Liver (tissue), 9 donors: ENCODE data around the gene DCK. TPM values are rescaled to one million over a fixed set of nuclear protein-coding genes. Genes with fewer than 3 reads are reported as not detected.

Experiments used
- DNase-seq: peaks from one replicate; pipeline ENCODE4 v3.0.0-alpha.2; 2017; ENCODE audit warnings: low spot score
- H3K27ac ChIP-seq, 2 donors: one replicate each; pipeline ENCODE4 v1.7.0; 2013; ENCODE audit warnings: inconsistent platforms in 2 of 2, low read length in 2 of 2, control low read depth in 1 of 2, low read depth in 1 of 2, mild to moderate bottlenecking in 1 of 2
- H3K27me3 ChIP-seq, 4 donors: one replicate each; pipeline versions ENCODE4 v1.6.1 to v1.7.0; 2013; ENCODE audit warnings: low read length in 3 of 4, inconsistent platforms in 1 of 4, mild to moderate bottlenecking in 1 of 4, moderate library complexity in 1 of 4; ENCODE audit not compliant: control insufficient read depth in 4 of 4, insufficient read depth in 4 of 4
- H3K36me3 ChIP-seq, 4 donors: one replicate each; pipeline versions ENCODE4 v1.6.1 to v1.7.0; 2013; ENCODE audit warnings: low read length in 3 of 4, mild to moderate bottlenecking in 3 of 4, low read depth in 1 of 4, moderate library complexity in 1 of 4; ENCODE audit not compliant: control insufficient read depth in 4 of 4, insufficient read depth in 3 of 4
- H3K4me1 ChIP-seq, 4 donors: one replicate each; pipeline versions ENCODE4 v1.6.1 to v1.7.0; 2013; ENCODE audit warnings: low read length in 3 of 4, mild to moderate bottlenecking in 3 of 4, moderate library complexity in 1 of 4; ENCODE audit not compliant: control insufficient read depth in 4 of 4, insufficient read depth in 4 of 4
- H3K4me3 ChIP-seq, 3 donors: one replicate each; pipeline versions ENCODE4 v1.6.1 to v1.7.0; 2013; ENCODE audit warnings: low read length in 3 of 3, control low read depth in 1 of 3, low read depth in 1 of 3, mild to moderate bottlenecking in 1 of 3
- H3K9ac ChIP-seq, 2 donors: one replicate each; pipeline ENCODE4 v1.7.0; 2013; ENCODE audit warnings: low read length in 2 of 2, mild to moderate bottlenecking in 2 of 2, moderate library complexity in 2 of 2, control low read depth in 1 of 2, low read depth in 1 of 2
- H3K9me3 ChIP-seq, 4 donors: one replicate each; pipeline versions ENCODE4 v1.6.1 to v1.7.0; 2013; ENCODE audit warnings: low read length in 3 of 4; ENCODE audit not compliant: control insufficient read depth in 4 of 4
- CTCF ChIP-seq: fragments of 150-350 bp; IDR thresholded peaks from 2 replicates; pipeline ENCODE4 v1.5.1; 2017; ENCODE audit warnings: improper control_type of control experiment, low read depth, low read length; ENCODE audit not compliant: missing input control
- EGR1 ChIP-seq, 2 donors: IDR thresholded peaks; 2 replicates each; pipeline ENCODE4 v1.6.1; 2016 to 2018; ENCODE audit warnings: antibody characterized with exemption in 2 of 2, low read depth in 2 of 2
- FOXA1 ChIP-seq: IDR thresholded peaks from 2 replicates; pipeline ENCODE4 v1.6.1; 2016; ENCODE audit warnings: antibody characterized with exemption
- FOXA2 ChIP-seq: IDR thresholded peaks from 2 replicates; pipeline ENCODE4 v1.6.1; 2016; ENCODE audit warnings: antibody characterized with exemption
- GABPA ChIP-seq, 2 donors: IDR thresholded peaks in 1 of 2; conservative IDR thresholded peaks in 1 of 2; 2 replicates each; pipeline ENCODE4 v1.6.1; 2016; ENCODE audit warnings: antibody characterized with exemption in 2 of 2, mild to moderate bottlenecking in 1 of 2, moderate library complexity in 1 of 2
- HNF4A ChIP-seq, 2 donors: conservative IDR thresholded peaks; 2 replicates each; pipeline ENCODE4 v1.6.1; 2016; ENCODE audit warnings: antibody characterized with exemption in 2 of 2, mild to moderate bottlenecking in 2 of 2
- HNF4G ChIP-seq: IDR thresholded peaks from 2 replicates; pipeline ENCODE4 v1.6.1; 2016; ENCODE audit warnings: antibody characterized with exemption
- JUND ChIP-seq, 2 donors: IDR thresholded peaks; 2 replicates each; pipeline ENCODE4 v1.6.1; 2016; ENCODE audit warnings: antibody characterized with exemption in 2 of 2
- MAX ChIP-seq: IDR thresholded peaks from 2 replicates; pipeline ENCODE4 v1.6.1; 2016; ENCODE audit warnings: antibody characterized with exemption
- NR2F2 ChIP-seq: IDR thresholded peaks from 2 replicates; pipeline ENCODE4 v1.6.1; 2016; ENCODE audit warnings: antibody characterized with exemption
- RAD21 ChIP-seq, 2 donors: IDR thresholded peaks; 2 replicates each; pipeline ENCODE4 v1.6.1; 2016; ENCODE audit warnings: antibody characterized with exemption in 2 of 2, mild to moderate bottlenecking in 2 of 2
- RXRA ChIP-seq, 2 donors: IDR thresholded peaks; 2 replicates each; pipeline ENCODE4 v1.6.1; 2017 to 2018; ENCODE audit warnings: antibody characterized with exemption in 2 of 2, mild to moderate bottlenecking in 1 of 2
- SP1 ChIP-seq: IDR thresholded peaks from 2 replicates; pipeline ENCODE4 v1.6.1; 2018; ENCODE audit warnings: antibody characterized with exemption, mild to moderate bottlenecking
- TAF1 ChIP-seq: conservative IDR thresholded peaks from 2 replicates; pipeline ENCODE4 v1.6.1; 2016; ENCODE audit warnings: antibody characterized with exemption, mild to moderate bottlenecking
- ZBTB33 ChIP-seq: IDR thresholded peaks from 2 replicates; pipeline ENCODE4 v1.6.1; 2016; ENCODE audit warnings: antibody characterized with exemption
- WGBS: extraction: QIAGEN DNeasy Blood & Tissue Kit; methylation state at CpG from one replicate; pipeline ENCODE4 v1.1.7; 2013; 5-methylcytosine and 5-hydroxymethylcytosine counted together
- polyA plus RNA-seq, 2 donors: library from polyadenylated mRNA; stranded (reverse) in 1 of 2; unstranded in 1 of 2; fragments of 200-250 nt in 1 of 2; fragments of >200 nt in 1 of 2; fragmentation: Nextera tagmentation in 1 of 2; extraction: Ambion mirVana in 1 of 2; gene quantifications; one replicate each; pipeline versions ENCODE4 v1.2.1 to v1.2.3, GENCODE V29; 2013 to 2015
- total RNA-seq, 2 donors: library from RNA; depleted of rRNA; stranded (reverse); fragments of >200 nt; gene quantifications; one replicate each; pipeline ENCODE4 v1.2.3, GENCODE V29; 2014
- TF ChIP-seq, protein P1 (sequence below): IDR thresholded peaks from 2 replicates; pipeline ENCODE4 v1.6.1; 2016; ENCODE audit warnings: antibody characterized with exemption
- donor health status: healthy.
- donor health status: healthy.
- donor health status: healthy.
- donor health status: healthy.
- donor health status: healthy.

DCK gene
- total and polyA plus RNA-seq, 4 donors, result 2.8 to 55.9 (median 3.7) TPM

- DNase-seq, result no peak
- no peak overlapping the region for H3K4me3 ChIP-seq
- TF ChIP-seq, protein P1, sequence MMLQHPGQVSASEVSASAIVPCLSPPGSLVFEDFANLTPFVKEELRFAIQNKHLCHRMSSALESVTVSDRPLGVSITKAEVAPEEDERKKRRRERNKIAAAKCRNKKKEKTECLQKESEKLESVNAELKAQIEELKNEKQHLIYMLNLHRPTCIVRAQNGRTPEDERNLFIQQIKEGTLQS, result no peak
- TF ChIP-seq HNF4A (conservative IDR thresholded peaks at IDR 0.05) (no peak), RXRA (IDR thresholded peaks at IDR 0.05) (no peak), SP1 (no peak), CTCF (no peak)
- 86% methylated on average over 3 of the region's 3 CpGs for WGBS
- H3K36me3 ChIP-seq, result peaks cover 0 to 3% (median under 1%) of the 10 kb centered on the region in 4 donors
- H3K9me3 ChIP-seq, result no peaks in the 10 kb centered on the region
- no peaks in the 10 kb centered on the region for H3K27me3 ChIP-seq
- no peak overlapping the region for H3K27ac ChIP-seq
- H3K9ac ChIP-seq, result no peak overlapping the region
- no peaks in the 10 kb centered on the region for H3K4me1 ChIP-seq
Measured at GRCh38 chr4:70976252-70976651, 17.2 kb upstream of the DCK start.

DNA sequence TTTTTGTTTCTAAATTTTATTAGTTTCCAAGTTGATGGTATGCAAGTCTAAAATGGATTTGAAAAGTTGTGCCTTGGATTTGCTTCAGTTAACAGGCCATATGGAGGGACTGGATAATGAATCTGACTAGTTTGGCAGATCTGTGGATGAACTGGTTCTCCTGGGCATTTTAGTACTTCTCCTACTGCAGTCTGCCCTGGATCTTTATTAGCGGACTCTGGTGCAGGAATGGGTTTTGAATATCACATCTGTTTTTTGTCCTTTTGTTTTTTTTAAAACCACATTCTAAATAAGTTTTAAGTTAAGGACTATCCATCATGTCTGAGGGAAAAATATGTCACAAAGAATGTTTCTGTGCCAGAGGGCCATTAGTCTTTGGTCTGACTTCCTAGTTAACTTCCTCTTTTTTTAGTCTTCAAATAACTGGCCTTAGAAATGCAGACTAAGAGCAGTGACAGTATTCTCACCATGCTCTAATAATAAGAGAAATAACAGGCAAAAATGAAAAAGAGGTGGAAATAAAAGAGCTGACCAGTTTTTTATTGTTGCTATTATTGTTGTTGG, 13.9 kb upstream of the DCK start:
- no peak for DNase-seq
- no peaks in the 10 kb centered on the region for H3K4me1 ChIP-seq
- no peak overlapping the region for H3K4me3 ChIP-seq
- WGBS, result 81% methylated on average over 1 of the region's 1 CpG
- H3K27ac ChIP-seq, result no peak overlapping the region
- no peaks in the 10 kb centered on the region for H3K27me3 ChIP-seq
- H3K9ac ChIP-seq, result no peak overlapping the region
- H3K36me3 ChIP-seq, result peaks cover 0 to 3% (median 0%) of the 10 kb centered on the region in 4 donors
- no peak for TF ChIP-seq RAD21 (IDR thresholded peaks at IDR 0.05)
- no peak for TF ChIP-seq FOXA2
- TF ChIP-seq NR2F2, result no peak
- no peak for TF ChIP-seq RXRA (IDR thresholded peaks at IDR 0.05)
- no peak for TF ChIP-seq JUND (IDR thresholded peaks at IDR 0.05)
- no peak for TF ChIP-seq CTCF
- no peak for TF ChIP-seq MAX
- TF ChIP-seq ZBTB33, result no peak
- TF ChIP-seq EGR1 (IDR thresholded peaks at IDR 0.05; ENCODE audit: low read depth in 2 of 2), result no peak
- TF ChIP-seq TAF1, result no peak
- TF ChIP-seq HNF4G, result no peak
- no peak for TF ChIP-seq GABPA (IDR thresholded peaks at IDR 0.05 in 1 of 2, conservative IDR thresholded peaks at IDR 0.05 in 1 of 2)
- no peak for TF ChIP-seq FOXA1
- TF ChIP-seq, protein P1, result no peak
- no peak for TF ChIP-seq SP1
- no peaks in the 10 kb centered on the region for H3K9me3 ChIP-seq
